AG04449 (cell line): ENCODE results near the gene BAHCC1.

Experiments used
- CTCF ChIA-PET: fragments of 350-600 bp; formaldehyde crosslinking; extraction: SDS; loops from one replicate; lab custom pipeline; 2021; ENCODE audit warnings: antibody characterized with exemption; lab: Yijun Ruan, JAX
- POLR2A ChIA-PET: fragments of 400-600, 350-600 bp; formaldehyde crosslinking; extraction: SDS; loops from one replicate; lab custom pipeline; 2020; ENCODE audit warnings: antibody characterized with exemption, inconsistent platforms; lab: Yijun Ruan, JAX
- DNase-seq: peaks from one replicate; pipeline ENCODE4 v3.0.0-alpha.2; 2010; ENCODE audit warnings: low read depth, low spot score
- H3K4me3 ChIP-seq: 2 replicates; pipeline ENCODE4 v1.5.1; 2011; ENCODE audit warnings: low read depth, mild to moderate bottlenecking, control low read depth, low read length
- CTCF ChIP-seq: IDR thresholded peaks from one replicate; pipeline ENCODE4 v1.5.1; 2011; ENCODE audit warnings: mild to moderate bottlenecking, moderate library complexity, low read length, control low read depth, inconsistent platforms; ENCODE audit not compliant: insufficient read depth; ENCODE audit errors: missing control alignments

BAHCC1 gene

GRCh38 chr17:81388612-81389367 is 6.5 kb upstream of the BAHCC1 start:
- H3K4me3 ChIP-seq: no peak overlapping the region
- DNase-seq: no peak
- ChIA-PET CTCF (no interaction called here), POLR2A (no interaction called here)
- no peak for TF ChIP-seq CTCF

DNA sequence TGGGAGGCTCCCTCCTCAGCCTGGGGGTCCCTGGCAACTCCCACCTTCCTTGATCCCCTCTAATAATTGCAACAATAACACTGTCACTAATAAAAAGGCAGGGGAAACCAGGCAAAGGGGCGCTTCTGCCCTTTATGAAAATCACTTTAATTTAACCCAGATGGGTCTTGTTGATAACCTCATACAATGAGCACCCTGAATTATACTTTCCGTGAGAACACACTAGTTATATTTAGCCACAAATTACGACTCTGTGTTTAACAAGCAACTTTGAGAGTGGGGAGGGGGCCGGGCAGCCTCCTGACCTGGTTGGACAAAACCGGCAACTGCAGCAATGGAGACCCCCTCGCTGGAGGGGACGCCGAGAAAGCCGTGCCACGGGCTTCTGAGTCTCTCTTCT is 5.7 kb upstream of the BAHCC1 start:
- ChIA-PET POLR2A (no interaction called here), CTCF (no interaction called here)
- TF ChIP-seq CTCF: no peak
- DNase-seq: no peak
- no peak overlapping the region for H3K4me3 ChIP-seq

GRCh38 chr17:81390029-81390872 is 5.0 kb upstream of the BAHCC1 start:
- DNase-seq: no peak
- ChIA-PET POLR2A (no interaction called here), CTCF (no interaction called here)
- no peak overlapping the region for H3K4me3 ChIP-seq
- TF ChIP-seq CTCF: no peak

DNA sequence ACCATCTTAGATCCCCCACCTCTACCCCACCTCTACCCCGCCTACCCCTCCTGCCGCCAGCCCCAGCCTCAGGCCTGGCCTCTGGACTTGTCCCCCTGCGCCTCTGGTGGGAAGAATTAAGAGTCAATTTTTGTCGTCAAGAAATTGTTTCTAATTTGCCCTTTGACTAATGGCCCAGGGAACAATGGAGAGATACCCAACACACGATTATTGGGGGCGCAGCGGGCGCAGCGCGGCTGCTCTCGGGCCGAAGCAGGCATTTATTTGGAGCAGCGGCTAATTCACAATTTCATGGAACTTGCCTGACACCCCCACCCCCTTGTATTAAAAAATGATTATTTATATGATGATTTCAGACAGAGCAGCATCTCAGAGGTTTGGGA is 4.4 kb upstream of the BAHCC1 start:
- POLR2A ChIA-PET: no interaction called here
- TF ChIP-seq CTCF: no peak
- CTCF ChIA-PET: interaction anchor here (2.2 kb wide), 1 partner anchor 11 kb away, joined by 13 read pairs; no protein-coding TSS in a partner anchor
- H3K4me3 ChIP-seq: no peak overlapping the region
- no peak for DNase-seq

DNA sequence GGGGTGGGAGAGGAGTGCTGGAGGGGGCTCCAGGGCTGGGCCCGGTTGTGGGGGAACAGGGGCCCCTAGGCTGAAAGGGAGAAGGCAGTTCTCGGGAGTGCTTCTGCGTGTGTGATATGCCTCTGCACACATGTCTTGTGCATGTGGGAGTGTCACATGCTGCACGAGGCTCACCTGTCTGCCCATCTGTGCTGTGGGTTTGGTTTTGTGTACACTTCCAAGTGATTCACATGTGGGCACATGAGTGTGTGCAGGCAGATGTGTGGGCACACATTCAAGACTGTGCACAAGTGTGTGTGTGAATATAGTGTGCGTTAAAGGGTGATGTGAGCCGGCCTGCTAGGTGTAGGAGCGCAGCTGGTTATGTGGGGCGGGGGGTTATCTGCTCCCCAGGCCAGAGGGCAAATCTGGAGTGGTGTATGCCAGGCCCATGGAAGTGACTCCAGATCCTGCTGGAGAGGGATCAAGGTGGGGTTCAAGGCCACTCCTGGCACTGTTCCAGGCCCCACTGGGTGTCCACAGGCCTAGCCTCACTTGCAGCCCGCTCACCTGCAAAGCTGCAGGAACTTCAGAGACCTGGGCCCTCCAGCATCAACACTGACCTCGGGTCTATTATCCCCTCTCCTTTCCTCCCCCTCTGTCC is 3.8 kb upstream of the BAHCC1 start:
- POLR2A ChIA-PET: interaction anchor here (0.9 to 1.3 kb wide), 4 partner anchors 10 to 62 kb away, joined by 3 to 5 read pairs (median 4); no protein-coding TSS in a partner anchor
- H3K4me3 ChIP-seq: peak overlapping the region; percentile 60
- DNase-seq: no peak
- CTCF ChIA-PET: interaction anchor here (0.9 to 2.2 kb wide), 9 partner anchors 10 to 139 kb away, joined by 3 to 13 read pairs (median 4); no protein-coding TSS in a partner anchor
- TF ChIP-seq CTCF: no peak
